Endothelial cell of umbilical vein (primary cell): ENCODE measurements around the gene ALAD. TPM values are rescaled to one million over a fixed set of nuclear protein-coding genes. Genes with fewer than 3 reads are reported as not detected.

Experiments
- BruUV-seq: library from RNA; stranded (reverse); fragments of 400-500 nt; replicated peaks from 2 replicates; lab custom pipeline; 2021; lab: Mats Ljungman, UMichigan
- CTCF ChIA-PET: fragments of 300-600, 350-600 bp; sonication (Branson Sonifier 250); formaldehyde crosslinking; loops from one replicate; lab custom pipeline; 2021; ENCODE audit warnings: antibody characterized with exemption, inconsistent platforms; lab: Charles Lee
- POLR2A ChIA-PET: fragments of 300-600, 350-600 bp; sonication (Branson Sonifier 250); formaldehyde crosslinking; loops from one replicate; lab custom pipeline; 2021; ENCODE audit warnings: antibody characterized with exemption, inconsistent platforms; lab: Charles Lee
- DNase-seq: peaks from one replicate; pipeline ENCODE4 v3.0.0-alpha.2; 2011; ENCODE audit warnings: low read depth, low spot score
- FAIRE-seq: peaks from 2 replicates; lab custom pipeline; 2011; peaks lifted over from hg19 to GRCh38; lab: Jason Lieb, UNC
- H2AFZ ChIP-seq: 2 replicates; pipeline ENCODE4 v1.6.0; 2012; ENCODE audit warnings: low read depth, low read length, control low read depth, inconsistent platforms
- H3K27ac ChIP-seq: 2 replicates; pipeline ENCODE4 v1.5.1; 2011; ENCODE audit warnings: low read depth, mild to moderate bottlenecking, control low read depth, low read length, moderate library complexity; ENCODE audit not compliant: insufficient read depth
- H3K27me3 ChIP-seq, 2 experiments: 2 replicates each; pipeline versions ENCODE4 v1.6.0 to v1.6.1; 2011; ENCODE audit warnings: low read length in 2 of 2, mixed read lengths in 1 of 2; ENCODE audit not compliant: control insufficient read depth in 2 of 2, insufficient read depth in 2 of 2
- H3K36me3 ChIP-seq, 2 experiments: 2 replicates in 1 of 2; 3 replicates in 1 of 2; pipeline ENCODE4 v1.5.1; 2011; ENCODE audit warnings: low read length in 2 of 2, mild to moderate bottlenecking in 1 of 2, moderate library complexity in 1 of 2; ENCODE audit not compliant: control insufficient read depth in 2 of 2, insufficient read depth in 2 of 2; ENCODE audit errors: extremely low read depth in 1 of 2
- H3K4me1 ChIP-seq: 3 replicates; pipeline ENCODE4 v1.5.1; 2011; ENCODE audit warnings: mild to moderate bottlenecking, low read length; ENCODE audit not compliant: control insufficient read depth, insufficient read depth; ENCODE audit errors: extremely low read depth
- H3K4me2 ChIP-seq: 2 replicates; pipeline ENCODE4 v1.6.1; 2011; ENCODE audit warnings: low read length, control low read depth, mixed read lengths; ENCODE audit not compliant: insufficient read depth
- H3K4me3 ChIP-seq, 3 experiments: fragments of 200-600 bp in 1 of 3; sonication (generic), shearing (Covaris generic) in 1 of 3; replicated peaks in 1 of 3; 2 replicates each; pipeline ENCODE4 v1.5.1; 2011 to 2016; ENCODE audit warnings: control low read depth in 3 of 3, low read length in 3 of 3, mild to moderate bottlenecking in 2 of 3, inconsistent platforms in 1 of 3, low read depth in 1 of 3, moderate library complexity in 1 of 3; ENCODE audit not compliant: insufficient read depth in 1 of 3
- H3K79me2 ChIP-seq: 2 replicates; pipeline ENCODE4 v1.6.0; 2012; ENCODE audit warnings: low read length, inconsistent platforms; ENCODE audit not compliant: control insufficient read depth, insufficient read depth
- H3K9ac ChIP-seq: replicated peaks from 2 replicates; pipeline ENCODE3; 2011; ENCODE audit warnings: low read length, control low read depth; ENCODE audit not compliant: insufficient read depth; ENCODE audit errors: extremely low read depth
- H3K9me1 ChIP-seq: replicated peaks from 3 replicates; pipeline ENCODE4 v1.6.0; 2011; ENCODE audit warnings: mild to moderate bottlenecking, low read length; ENCODE audit not compliant: control insufficient read depth, insufficient read depth; ENCODE audit errors: extremely low read depth
- H3K9me3 ChIP-seq: replicated peaks from 2 replicates; pipeline ENCODE4 v1.5.1; 2012; ENCODE audit warnings: low read length, inconsistent platforms; ENCODE audit not compliant: control insufficient read depth, insufficient read depth
- H4K20me1 ChIP-seq: replicated peaks from 2 replicates; pipeline ENCODE3; 2011; ENCODE audit warnings: mild to moderate bottlenecking, low read length; ENCODE audit not compliant: control insufficient read depth, insufficient read depth; ENCODE audit errors: extremely low read depth
- CTCF ChIP-seq, 2 donors: IDR thresholded peaks; 1 replicate in 1 of 2; 2 replicates in 1 of 2; pipeline ENCODE4 v1.5.1; 2011; ENCODE audit warnings: low read length in 2 of 2, mild to moderate bottlenecking in 2 of 2, moderate library complexity in 2 of 2, control low read depth in 1 of 2, inconsistent platforms in 1 of 2, low read depth in 1 of 2; ENCODE audit not compliant: insufficient read depth in 1 of 2; ENCODE audit errors: extremely low read depth in 1 of 2
- EZH2 ChIP-seq: IDR thresholded peaks from 2 replicates; pipeline ENCODE4 v1.6.1; 2012; ENCODE audit warnings: borderline replicate concordance, low read depth, mild to moderate bottlenecking, moderate library complexity, low read length, inconsistent platforms; ENCODE audit not compliant: severe bottlenecking
- FOS ChIP-seq: IDR thresholded peaks from 2 replicates; pipeline ENCODE4 v1.6.1; 2011; ENCODE audit warnings: mild to moderate bottlenecking, low read length, moderate library complexity, borderline replicate concordance; ENCODE audit not compliant: insufficient read depth
- GATA2 ChIP-seq: IDR thresholded peaks from 2 replicates; pipeline ENCODE4 v1.7.0; 2011; ENCODE audit warnings: low read depth, mild to moderate bottlenecking, moderate library complexity, mixed read lengths, low read length; ENCODE audit not compliant: insufficient read length, insufficient read depth
- JUN ChIP-seq: IDR thresholded peaks from 2 replicates; pipeline ENCODE4 v1.6.1; 2011; ENCODE audit warnings: borderline replicate concordance, low read depth; ENCODE audit not compliant: insufficient read length, insufficient read depth
- MAX ChIP-seq: IDR thresholded peaks from 2 replicates; pipeline ENCODE4 v1.6.1; 2011; ENCODE audit not compliant: insufficient read depth, insufficient read length
- MYC ChIP-seq: IDR thresholded peaks from one replicate; pipeline ENCODE4 v1.6.1; 2011; ENCODE audit warnings: mild to moderate bottlenecking, low read depth, low read length
- POLR2A ChIP-seq: IDR thresholded peaks from 2 replicates; pipeline ENCODE4 v1.6.1; 2012; ENCODE audit warnings: low read depth, mild to moderate bottlenecking, control low read depth, low read length
- POLR2AphosphoS5 ChIP-seq: IDR thresholded peaks from 2 replicates; pipeline ENCODE4 v1.6.1; 2012; ENCODE audit warnings: low read depth, mild to moderate bottlenecking, control low read depth, low read length, moderate library complexity; ENCODE audit not compliant: insufficient read depth
- dilution Hi-C: fragments of 300-500 bp; cut with MboI; formaldehyde crosslinking; loops from one replicate; pipeline ENCODE4 v1.15.0; 2019; ENCODE audit warnings: low sequenced_read_pairs; ENCODE audit not compliant: extremely low pct_ligation_motif_present
- intact Hi-C: fragments of 100-400 bp; cut with micrococcal nuclease; formaldehyde crosslinking; loops from one replicate; pipeline ENCODE4 v1.10.0; 2022
- polyA plus RNA-seq, 4 experiments: library from polyadenylated mRNA; depleted of rRNA in 3 of 4; stranded (reverse) in 3 of 4; unstranded in 1 of 4; fragments of >200 nt; gene quantifications; 2 replicates each; pipeline versions ENCODE4 v1.2.1 to v1.2.3, GENCODE V29; 2011 to 2012; ENCODE audit warnings: missing spikeins in 1 of 4
- total RNA-seq: library from RNA; stranded (reverse); gene quantifications from 2 replicates; pipeline ENCODE4 v1.2.3, GENCODE V29; 2021

ALAD gene
- total and polyA plus RNA-seq, 2 donors (not counting 3 experiments of a cell fraction or from before 2014, with no cell fraction given), result 12.8 to 29.5 TPM

GRCh38 chr9:113360242-113360842 is 40.7 kb downstream of the ALAD start:
- DNase-seq, result no peak
- no peak for FAIRE-seq
- no peaks in the 10 kb centered on the region for H4K20me1 ChIP-seq
- no peaks in the 10 kb centered on the region for H3K4me1 ChIP-seq
- BruUV-seq, result no TSS peak
- intact Hi-C loops (no loop called here), dilution Hi-C loops (no loop called here)
- H3K27ac ChIP-seq, result no peak overlapping the region
- CTCF ChIA-PET, result no interaction called here
- H3K36me3 ChIP-seq, result no peaks in the 10 kb centered on the region
- POLR2A ChIA-PET, result no interaction called here
- no peak overlapping the region for H2AFZ ChIP-seq
- no peak overlapping the region for H3K4me2 ChIP-seq
- H3K27me3 ChIP-seq, result peaks cover 5 to 10% of the 10 kb centered on the region in 2 experiments
- H3K9me3 ChIP-seq, result no peaks in the 10 kb centered on the region
- no peaks in the 10 kb centered on the region for H3K79me2 ChIP-seq
- no peak overlapping the region for H3K4me3 ChIP-seq
- H3K9me1 ChIP-seq, result no peaks in the 10 kb centered on the region
- TF ChIP-seq EZH2 (no peak), MAX (no peak), FOS (no peak), GATA2 (no peak), MYC (no peak)
- no peak overlapping the region for H3K9ac ChIP-seq

GRCh38 chr9:113359385-113359784 is 41.7 kb downstream of the ALAD start:
- no TSS peak for BruUV-seq
- Histone ChIP-seq H3K4me3 (no peak overlapping the region), H3K36me3 (no peaks in the 10 kb centered on the region), H3K9me3 (no peaks in the 10 kb centered on the region), H3K4me2 (no peak overlapping the region), H3K4me1 (no peaks in the 10 kb centered on the region), H3K27ac (no peak overlapping the region), H3K9ac (no peak overlapping the region), H3K9me1 (no peaks in the 10 kb centered on the region), H3K27me3 (peaks cover 6 to 10% of the 10 kb centered on the region in 2 experiments), H4K20me1 (no peaks in the 10 kb centered on the region), H2AFZ (no peak overlapping the region), H3K79me2 (no peaks in the 10 kb centered on the region)
- ChIA-PET POLR2A (no interaction called here), CTCF (interaction anchor here (0.9 kb wide), 1 partner anchor 11 kb away, joined by 3 read pairs; no protein-coding TSS in a partner anchor)
- TF ChIP-seq POLR2AphosphoS5 (no peak), MYC (no peak), GATA2 (no peak), POLR2A (no peak), CTCF (IDR thresholded peaks at IDR 0.05; ENCODE audit: extremely low read depth in 1 of 2, insufficient read depth in 1 of 2, low read depth in 1 of 2, low read length in 2 of 2) (no peak), JUN (no peak), MAX (no peak), EZH2 (no peak), FOS (no peak)
- DNase-seq (no peak), FAIRE-seq (no peak)
- dilution Hi-C loops (no loop called here), intact Hi-C loops (no loop called here)
